ENCODE data around the gene SAP30L.

Gene SAP30L

GRCh38 chr5:154475591-154476353 lies 30.0 kb downstream of the SAP30L start:
- H3K4me3 ChIP-seq (ENCODE audit: low read depth, low read length): no peak overlapping the region
- no peak for TF ChIP-seq CTCF (IDR thresholded peaks at IDR 0.05; ENCODE audit: borderline replicate concordance, insufficient read depth, low read depth, low read length)

- no peak for TF ChIP-seq CTCF (IDR thresholded peaks at IDR 0.05; ENCODE audit: borderline replicate concordance, insufficient read depth, low read depth, low read length)
- H3K4me3 ChIP-seq (ENCODE audit: low read depth, low read length): no peak overlapping the region
These were observed 30.8 kb downstream of the SAP30L start for GRCh38 chr5:154476354-154477205.

DNA sequence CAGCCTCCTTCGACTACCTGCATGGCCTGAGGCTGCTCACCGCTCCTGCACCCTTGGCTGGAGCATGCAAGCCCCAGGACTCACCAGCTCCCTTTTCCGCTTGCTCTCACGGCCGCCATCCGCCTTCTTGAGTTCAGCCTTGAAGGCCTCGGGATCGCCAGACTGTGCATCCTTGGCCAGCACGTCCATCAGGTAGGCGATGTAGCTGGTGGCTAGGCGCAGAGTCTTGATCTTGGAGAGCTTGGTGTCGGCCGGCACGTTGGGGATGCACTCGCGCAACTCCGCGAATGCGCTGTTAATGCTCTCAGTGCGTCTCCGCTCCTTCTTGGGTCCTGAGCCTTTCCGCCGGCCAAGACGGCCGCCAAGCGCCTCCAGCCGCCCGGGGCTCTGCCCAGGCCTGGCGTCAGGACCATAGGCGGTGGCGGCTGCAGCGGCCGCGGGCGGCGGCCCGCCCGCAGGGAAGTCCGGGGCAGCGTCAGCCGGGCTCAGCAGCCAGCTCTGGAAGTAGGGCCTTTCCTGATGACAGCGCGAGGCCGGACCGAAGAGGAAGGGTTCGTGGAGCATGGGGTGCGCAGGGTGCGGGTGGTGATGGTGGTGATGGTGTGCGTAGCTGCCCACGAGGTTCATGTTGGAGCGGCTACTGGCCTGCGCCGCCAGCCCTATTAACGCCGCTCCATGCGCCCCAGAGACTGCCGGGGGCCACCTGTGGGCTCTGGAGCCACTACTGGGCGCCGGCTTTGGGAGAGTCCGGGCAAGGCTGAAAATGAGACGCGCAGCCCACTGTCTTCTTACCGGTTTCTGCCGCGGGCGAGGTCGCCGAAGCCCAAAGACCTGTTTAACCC lies 31.8 kb downstream of the SAP30L start:
- H3K4me3 ChIP-seq (ENCODE audit: low read depth, low read length): no peak overlapping the region
- TF ChIP-seq CTCF (IDR thresholded peaks at IDR 0.05; ENCODE audit: borderline replicate concordance, insufficient read depth, low read depth, low read length): no peak

- no peak within 1 kb of the TSS for H3K4me3 ChIP-seq (ENCODE audit: low read depth, low read length)
These were observed 32.4 kb downstream of the SAP30L start, which contains the start of gene HAND1 for GRCh38 chr5:154478224-154478565. Gene HAND1, minus strand, starts transcription at chr5:154478227. Its CDS starts 219 bp downstream, at chr5:154478008.

GRCh38 chr5:154478752-154479159 lies 33.0 kb downstream of the SAP30L start:
- no peak overlapping the region for H3K4me3 ChIP-seq (ENCODE audit: low read depth, low read length)
- TF ChIP-seq CTCF (IDR thresholded peaks at IDR 0.05; ENCODE audit: borderline replicate concordance, insufficient read depth, low read depth, low read length): no peak

More at GRCh38 chr5:154478224-154478565, 32.4 kb downstream of the SAP30L start, which contains the start of gene HAND1:
- TF ChIP-seq CTCF (IDR thresholded peaks at IDR 0.05; ENCODE audit: borderline replicate concordance, insufficient read depth, low read depth, low read length): no peak

DNA sequence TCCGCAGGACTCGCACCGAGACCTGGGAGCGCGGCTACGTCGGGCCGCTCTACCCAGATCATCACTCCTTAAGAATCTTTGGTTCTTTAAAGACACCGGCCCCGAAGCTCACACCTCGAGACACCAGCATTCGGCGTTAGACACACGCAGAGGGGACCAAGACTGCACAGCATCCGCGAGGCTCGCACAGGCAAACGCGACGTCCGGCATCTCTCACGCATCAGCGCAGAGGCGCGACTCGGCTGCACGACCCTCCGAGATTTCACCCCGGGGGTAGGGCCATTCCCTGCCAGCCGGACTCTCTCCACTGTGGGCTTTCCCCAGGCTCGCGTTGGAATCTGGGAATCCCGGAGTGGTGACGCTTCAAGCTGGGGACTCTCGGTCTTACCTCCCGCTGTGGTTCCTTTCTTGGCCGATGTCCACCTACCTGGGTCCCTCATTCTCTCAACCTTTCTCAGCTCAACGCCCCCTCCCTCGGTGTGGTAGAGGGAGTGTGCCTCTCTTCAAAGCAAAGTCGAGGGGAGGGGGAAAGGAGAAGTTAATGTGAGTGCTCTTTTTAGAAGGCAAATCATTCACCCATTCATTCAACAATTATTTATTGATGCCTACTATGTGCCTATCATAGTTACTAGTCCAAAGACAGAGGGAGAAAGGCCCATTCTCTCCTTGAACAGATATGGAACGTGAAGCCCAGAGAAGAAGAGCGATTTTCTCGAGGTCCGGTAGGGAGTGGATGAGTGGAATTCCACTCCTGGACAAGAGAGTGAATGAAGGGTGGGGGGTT lies 33.6 kb downstream of the SAP30L start:
- H3K4me3 ChIP-seq (ENCODE audit: low read depth, low read length): no peak overlapping the region
- TF ChIP-seq CTCF (IDR thresholded peaks at IDR 0.05; ENCODE audit: borderline replicate concordance, insufficient read depth, low read depth, low read length): no peak

Data from GM12875 (cell line).